GM19099 (cell line): ENCODE results near the gene KRT6A.

ENCODE experiments used
- POLR2A ChIP-seq: IDR thresholded peaks from 3 replicates; pipeline ENCODE4 v1.6.1; 2011; ENCODE audit warnings: low read depth; ENCODE audit not compliant: insufficient read length; ENCODE audit errors: extremely low read depth

The KRT6A gene

GRCh38 chr12:52493172-52493571 is at the start of gene KRT6A:
Gene KRT6A (minus strand): TSS chr12:52493257. CDS start chr12:52493188, 69 bp downstream.
- TF ChIP-seq POLR2A, result no peak

DNA sequence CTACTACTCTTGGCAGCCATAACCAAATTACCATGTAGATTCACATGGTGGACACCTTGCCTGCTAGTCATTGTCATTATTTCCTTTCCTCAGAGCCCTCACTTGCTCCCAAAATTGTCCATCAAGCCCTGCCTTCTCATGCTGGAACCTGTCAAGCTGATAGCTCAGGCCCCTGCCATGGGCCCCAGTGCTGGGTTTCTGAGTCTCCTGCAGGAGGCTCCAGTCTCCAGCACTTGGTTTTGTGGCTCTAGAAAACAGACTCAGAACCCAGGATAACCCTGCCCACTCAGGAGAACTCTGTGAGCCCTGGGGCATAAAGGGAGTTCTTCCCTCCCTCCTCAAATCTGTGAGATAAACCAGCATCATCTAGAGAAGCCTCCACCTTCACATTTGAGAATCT is 49.1 kb upstream of the KRT6A start:
- TF ChIP-seq POLR2A, result no peak

DNA sequence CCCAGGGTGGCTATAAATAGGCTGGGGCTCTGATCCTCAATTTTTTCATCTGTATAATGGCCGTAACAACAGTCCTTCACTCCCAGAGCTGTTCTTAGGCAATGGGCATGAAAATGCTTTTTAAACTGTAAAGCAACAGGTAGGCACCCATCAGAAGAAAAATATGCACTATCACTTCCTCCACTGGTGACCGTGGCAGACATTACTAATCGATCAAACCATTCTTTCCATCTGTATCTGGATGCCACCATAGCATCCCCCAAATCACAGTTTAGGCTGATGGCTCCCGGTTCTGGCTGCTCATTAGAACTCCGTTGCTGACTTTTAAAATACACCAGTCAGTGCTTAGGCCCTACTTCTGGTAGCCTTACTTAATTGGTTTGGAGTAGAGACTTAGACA is 48.7 kb upstream of the KRT6A start:
- no peak for TF ChIP-seq POLR2A

GRCh38 chr12:52540531-52540930 is 47.5 kb upstream of the KRT6A start:
- TF ChIP-seq POLR2A, result no peak

DNA sequence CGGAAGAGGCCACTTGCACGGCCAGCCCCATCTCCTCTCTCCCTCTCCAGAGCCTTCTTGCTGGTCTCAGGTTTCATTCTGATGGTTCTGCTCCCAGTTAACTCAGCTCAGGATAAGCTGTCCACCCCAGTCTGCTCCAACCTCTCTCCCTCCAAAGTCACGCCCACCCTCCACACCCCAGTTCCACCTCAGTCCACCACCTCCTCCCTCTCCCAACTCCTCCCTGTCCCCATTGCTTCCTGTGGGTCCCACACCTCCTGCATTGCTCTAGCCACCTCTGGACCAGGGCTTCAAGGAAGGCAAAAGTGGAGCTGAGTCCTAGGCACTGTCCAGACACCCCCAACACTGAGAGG is 46.7 kb upstream of the KRT6A start:
- no peak for TF ChIP-seq POLR2A

DNA sequence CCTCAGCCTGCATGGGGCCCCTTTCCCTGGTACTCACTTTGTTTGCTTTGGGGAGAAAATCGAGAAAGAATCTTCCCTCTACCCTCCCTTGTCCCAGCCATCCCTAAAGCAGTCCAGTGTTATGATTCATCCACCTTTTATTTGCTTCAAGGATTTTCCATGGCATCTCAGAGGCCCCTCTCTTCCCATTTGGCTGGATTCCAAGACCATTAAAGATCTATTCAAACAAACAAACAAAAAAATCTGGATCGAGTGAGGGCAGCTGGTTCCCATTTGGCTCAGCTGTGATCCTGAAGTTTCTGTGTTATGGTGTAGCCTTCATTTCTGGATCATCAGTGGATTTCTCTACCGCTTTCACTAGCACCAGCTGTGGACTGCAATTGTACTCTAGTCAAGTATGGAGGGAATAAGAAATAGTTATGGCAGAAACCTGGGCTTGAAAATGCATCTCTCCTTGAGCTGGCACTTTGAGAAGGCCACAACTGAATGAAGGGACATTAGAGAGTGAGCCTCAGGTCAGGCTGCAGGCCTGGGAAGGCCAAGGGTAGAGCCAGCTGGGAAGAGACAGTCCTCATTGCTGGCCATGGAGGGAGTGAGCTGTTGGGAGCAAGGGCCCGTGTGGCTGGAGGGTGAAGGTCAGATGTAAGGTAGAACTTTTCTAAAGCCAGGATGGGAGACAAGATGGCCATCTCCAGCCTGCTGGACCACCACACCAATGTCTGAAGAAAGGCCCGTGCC is 46.2 kb upstream of the KRT6A start:
- no peak for TF ChIP-seq POLR2A

DNA sequence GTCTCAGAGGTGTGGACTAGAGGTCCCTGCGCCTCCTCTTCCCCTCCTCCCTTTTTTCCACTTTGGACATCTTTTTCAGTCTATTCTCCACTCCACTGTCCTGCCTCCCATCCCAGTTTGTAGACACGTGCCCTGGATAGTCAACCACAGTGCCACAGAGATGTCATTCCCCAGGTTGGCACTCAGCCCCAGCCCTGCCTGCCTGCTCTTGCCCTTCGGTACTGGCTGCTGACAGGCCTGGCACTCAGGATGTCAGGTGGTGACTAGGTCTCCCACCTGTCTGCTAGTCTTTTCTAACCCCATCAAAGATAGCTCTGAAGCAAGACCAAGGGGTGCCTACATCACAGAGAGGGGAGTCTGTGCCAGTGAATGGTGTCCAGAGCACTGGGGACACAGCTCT is 44.0 kb upstream of the KRT6A start:
- TF ChIP-seq POLR2A, result no peak

DNA sequence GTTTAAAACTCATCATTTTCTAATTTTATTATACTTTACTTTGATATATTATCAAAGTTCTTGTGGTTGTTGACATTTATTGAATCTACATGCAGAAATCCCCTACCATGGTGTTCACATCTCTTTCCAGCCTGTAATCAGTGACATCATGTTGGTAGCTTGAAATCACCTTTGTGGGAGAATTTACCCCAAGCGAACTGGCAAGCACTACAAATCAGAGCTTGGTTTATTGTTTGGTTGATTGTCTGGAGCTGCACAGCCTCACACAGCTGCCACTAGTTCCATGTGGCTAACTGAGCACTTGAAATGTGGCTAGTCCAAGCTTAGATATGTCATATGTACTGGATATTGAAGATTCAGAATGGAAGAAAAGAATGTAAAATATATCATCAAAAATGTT is 42.5 kb upstream of the KRT6A start:
- no peak for TF ChIP-seq POLR2A

DNA sequence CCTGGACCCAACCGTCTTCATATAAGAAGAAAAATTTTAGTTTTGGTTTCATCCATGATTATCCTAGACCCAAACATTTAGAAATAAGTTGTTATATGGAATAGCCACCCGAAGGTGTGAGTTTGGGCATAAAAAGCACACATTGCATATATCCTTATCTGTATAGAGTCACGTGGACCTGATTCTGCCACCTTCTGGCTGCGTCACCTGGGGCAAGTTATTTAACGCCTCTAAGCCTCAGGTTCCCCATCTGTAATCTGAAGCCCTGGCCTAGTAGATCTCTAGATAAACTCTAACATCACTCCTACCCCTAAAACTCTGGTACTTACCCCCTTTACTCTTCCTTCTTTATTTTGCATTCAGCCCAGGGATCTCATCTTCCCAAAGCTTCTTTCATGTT is 41.4 kb upstream of the KRT6A start:
- TF ChIP-seq POLR2A, result no peak

- TF ChIP-seq POLR2A, result no peak
Measured at GRCh38 chr12:52533686-52534470, 40.8 kb upstream of the KRT6A start.

DNA sequence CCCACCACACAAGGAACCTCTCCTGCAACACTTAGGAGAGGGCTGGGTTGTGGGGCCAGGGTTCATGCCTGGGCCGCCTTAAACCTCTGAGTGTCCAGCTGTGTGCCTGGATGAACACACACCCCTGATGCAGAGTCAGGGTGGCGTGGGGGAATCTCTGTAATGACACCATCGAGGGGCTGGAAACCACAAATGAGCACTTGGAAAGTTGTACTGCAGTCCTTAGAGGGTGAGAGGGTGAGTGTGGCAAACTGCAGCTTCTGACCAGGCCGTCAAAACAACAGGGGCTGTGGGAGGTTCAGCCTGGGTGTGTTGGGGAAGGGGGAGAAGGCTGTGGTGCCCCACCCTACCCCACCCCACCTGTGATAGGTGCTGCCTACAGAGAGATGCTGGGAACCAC is 39.6 kb upstream of the KRT6A start:
- no peak for TF ChIP-seq POLR2A

DNA sequence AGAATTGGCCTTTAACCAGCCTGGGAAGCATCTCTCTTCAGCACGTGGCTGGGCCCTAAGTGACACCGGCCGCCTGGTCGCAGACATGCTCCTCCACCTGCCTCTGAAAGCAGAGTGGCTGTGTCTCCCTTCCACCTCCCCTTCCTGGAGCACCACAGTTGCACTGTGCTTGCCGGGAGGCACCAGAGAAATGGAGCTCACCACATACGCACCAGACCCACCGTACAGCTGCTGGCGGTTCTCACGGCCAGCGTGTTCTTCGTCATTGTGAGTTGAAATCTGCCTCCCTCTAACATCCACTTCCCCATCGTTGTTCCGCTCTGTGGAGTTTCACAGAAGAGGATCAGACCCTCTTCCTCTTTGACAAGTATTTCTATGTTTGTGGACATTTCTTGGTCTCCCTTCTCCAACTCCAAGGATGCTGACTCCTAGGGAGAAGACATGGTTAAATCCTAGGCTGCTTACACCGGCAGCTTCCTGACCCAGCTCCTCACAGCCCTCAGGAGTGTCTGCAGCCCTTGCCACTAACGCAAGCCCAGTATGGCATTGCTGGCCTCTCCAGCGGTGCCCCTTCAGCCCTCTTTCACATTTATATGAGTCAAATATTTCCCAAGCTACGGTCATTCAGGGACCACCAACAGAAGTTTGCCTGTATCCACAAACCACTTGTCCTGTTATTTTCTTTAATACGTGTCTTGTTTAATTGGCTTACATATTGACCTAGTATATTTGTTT is 38.7 kb upstream of the KRT6A start:
- TF ChIP-seq POLR2A, result no peak

GRCh38 chr12:52530905-52531304 is 37.8 kb upstream of the KRT6A start:
- TF ChIP-seq POLR2A, result no peak

GRCh38 chr12:52530366-52530765 is 37.3 kb upstream of the KRT6A start:
- TF ChIP-seq POLR2A, result no peak

DNA sequence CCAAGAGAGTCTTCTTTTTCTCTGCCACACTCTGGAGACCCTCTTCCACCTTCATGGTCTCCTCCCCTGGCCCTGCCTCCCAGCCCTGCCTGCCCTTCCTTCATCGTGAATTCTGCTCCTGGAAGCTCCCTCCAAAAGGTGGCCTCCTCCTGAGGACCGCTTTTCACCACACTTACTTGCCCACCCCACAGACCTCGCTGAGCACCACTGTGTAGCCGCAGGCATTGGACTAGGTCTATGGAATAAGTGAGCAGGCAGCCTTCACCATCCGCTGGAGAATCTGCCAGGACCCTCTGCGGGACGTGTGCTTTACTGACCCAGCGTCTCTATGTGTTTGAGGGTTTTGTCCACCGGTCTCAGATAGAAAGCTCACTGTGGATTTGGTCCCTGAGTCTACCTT is 36.8 kb upstream of the KRT6A start:
- no peak for TF ChIP-seq POLR2A

- TF ChIP-seq POLR2A, result no peak
Measured at GRCh38 chr12:52529417-52529816, 36.4 kb upstream of the KRT6A start.
